ENCODE data around the gene TRIB2.

The TRIB2 gene

DNA sequence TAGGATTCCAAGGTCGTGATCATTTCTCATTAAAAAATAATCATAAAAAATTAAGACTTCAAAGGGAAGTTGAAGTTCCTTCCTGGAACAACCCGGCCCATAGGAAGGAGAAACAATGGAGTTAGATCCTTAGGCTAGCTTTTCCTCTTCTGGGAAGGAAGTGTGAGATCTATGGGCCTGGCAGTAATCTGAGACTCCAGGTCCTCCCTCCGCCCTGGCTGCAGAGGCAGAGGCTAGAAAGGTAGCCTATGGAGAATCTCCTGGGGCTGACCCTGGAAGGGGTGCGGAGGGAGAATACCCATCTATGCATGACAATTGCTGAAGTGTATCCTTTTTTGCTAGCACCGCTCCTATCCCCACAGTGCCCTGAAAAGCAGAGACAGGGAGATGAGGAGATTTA lies 37.9 kb downstream of the TRIB2 start:
- no peak for DNase-seq

DNA sequence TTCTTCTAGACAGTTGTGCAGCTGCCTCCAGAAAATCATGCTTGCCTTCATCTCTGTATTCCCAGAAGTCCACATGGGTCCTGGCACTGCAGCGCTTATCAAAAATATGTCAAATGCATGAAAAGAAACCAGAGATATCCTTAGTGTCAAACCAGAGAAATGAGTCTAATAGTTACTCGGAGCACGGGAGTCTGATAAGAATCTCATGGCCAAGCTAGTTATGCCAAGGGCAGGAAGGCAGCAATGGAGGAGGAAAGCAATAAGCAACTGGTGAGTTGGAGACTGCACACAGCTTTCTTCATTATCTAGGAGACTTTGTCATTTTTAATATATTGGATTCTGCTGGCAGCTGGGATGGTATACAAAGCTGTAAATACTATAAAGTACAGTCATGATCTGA lies 38.6 kb downstream of the TRIB2 start:
- DNase-seq = no peak

DNA sequence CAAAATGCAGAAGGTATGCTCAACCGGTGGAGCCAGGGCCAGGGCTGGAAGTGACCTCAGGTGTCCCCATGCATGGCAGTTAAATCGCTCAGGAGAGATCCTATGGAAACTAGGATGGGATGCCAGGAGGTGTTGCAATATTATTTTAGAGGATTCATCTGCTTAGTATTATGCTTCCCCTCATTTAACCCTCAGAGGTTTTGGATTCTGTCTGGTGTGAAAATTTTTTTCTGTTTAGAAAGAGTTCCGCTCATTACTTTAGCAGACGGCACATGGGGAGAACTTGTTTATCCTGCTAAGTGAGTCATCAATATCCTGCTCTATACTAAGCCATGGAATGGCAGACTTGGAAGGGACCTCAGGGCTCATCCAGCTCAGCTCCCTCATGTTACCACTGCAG lies 42.5 kb downstream of the TRIB2 start:
- no peak for DNase-seq

DNA sequence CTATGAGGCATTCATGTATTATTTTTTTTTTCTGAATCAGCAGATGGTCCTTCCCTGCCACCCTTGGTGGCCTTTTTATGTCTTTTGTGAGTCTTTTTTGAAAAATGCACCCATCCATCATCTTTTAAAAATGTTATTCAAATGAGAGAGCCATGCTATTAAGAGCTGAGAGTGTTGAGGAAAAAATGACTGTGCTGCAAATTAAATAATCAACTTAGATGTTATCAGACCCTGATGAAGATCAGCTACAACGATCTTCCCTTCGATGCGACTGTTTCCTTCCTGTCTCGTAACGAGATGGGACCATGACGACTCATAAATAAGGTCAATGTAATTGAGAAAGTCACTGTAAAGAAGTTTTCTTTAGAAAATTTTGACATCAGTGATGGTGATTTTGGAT lies 44.4 kb downstream of the TRIB2 start:
- no peak for DNase-seq

DNA sequence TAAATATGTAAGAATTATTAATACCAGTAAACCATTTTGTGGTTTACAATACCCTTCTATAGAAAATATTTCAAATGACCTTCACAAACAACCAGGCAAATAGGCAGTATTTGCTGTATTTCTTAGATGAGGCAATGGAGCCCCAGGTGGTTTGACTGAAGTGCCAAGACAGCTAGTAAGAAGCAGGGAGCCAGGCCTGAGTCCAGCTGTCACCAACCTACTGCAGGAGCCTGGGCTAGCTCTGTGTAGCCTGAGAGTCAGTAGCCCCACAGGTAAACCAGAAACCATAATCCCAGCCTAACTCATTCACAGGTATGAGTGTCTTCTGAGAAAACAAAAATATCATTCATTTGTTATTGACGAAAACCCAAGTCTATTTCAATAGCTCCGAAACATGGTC lies 45.6 kb downstream of the TRIB2 start:
- DNase-seq = no peak

DNA sequence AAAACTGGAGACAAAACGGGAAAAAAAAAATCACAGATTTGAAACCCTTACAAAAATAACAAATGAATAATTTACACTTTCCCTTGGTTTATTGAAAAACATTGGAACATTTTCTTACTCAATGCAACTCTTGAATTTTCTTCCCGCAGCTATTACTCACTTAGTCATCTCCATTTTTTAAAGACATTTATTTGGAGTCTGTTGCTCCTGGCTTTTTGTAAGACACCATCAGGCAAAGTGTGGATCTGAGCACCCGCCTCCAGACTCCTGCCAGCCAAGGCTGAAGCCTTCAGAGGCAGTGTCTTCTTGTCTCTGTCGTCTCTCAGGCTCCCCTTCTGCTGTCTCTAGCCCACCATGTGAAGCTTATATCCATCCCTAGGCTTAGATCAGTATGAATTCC lies 46.2 kb downstream of the TRIB2 start:
- no peak for DNase-seq

DNA sequence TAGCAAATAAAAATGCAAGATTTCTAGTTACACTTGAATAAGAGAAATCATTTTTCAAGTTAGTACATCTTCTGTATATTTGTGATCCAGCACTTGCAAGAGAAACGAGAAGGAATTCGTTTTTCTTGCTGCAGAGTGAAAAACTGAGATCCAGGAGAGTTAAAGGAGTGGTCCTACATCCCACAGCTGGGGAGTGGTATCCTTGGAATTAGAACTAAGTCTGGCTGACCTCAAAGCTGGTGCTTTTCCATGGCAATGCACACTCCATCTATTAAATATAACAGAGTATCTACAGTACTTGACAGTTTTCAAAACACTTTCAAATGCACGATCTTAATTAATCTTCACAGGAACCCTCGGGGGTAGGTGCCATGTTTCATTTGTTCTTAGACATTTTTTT lies 46.8 kb downstream of the TRIB2 start:
- DNase-seq = no peak

DNA sequence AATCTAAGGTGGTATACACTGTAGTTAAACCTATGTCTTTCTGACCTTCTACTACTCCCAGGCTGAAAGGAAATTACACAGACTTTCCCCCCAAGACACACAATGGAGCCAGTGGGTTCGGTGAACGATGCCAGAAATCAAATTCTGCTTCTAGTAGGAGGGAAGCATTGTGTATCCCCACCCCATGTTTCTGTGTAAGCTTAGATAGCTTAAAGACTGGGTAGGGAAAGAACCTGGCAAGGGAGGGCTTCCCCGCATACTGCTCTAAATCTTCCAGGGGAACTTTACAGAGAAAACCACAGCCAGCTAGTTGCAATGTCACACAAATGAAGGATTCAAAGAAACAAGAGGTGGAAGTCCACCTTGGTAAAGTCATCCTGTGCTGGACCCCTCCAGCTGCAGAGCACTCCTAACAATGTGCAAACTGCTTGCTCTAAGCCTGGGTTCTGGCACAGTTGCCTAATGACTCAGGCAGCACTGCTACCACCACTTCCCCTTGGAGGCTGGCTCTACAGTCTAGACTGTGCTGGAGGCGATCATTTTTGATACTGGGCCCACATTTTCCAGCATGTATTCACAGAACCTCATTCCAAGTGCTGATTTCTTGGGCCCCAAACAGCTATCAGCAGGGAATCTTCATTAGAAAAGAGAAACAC lies 47.5 kb downstream of the TRIB2 start:
- DNase-seq = no peak

DNA sequence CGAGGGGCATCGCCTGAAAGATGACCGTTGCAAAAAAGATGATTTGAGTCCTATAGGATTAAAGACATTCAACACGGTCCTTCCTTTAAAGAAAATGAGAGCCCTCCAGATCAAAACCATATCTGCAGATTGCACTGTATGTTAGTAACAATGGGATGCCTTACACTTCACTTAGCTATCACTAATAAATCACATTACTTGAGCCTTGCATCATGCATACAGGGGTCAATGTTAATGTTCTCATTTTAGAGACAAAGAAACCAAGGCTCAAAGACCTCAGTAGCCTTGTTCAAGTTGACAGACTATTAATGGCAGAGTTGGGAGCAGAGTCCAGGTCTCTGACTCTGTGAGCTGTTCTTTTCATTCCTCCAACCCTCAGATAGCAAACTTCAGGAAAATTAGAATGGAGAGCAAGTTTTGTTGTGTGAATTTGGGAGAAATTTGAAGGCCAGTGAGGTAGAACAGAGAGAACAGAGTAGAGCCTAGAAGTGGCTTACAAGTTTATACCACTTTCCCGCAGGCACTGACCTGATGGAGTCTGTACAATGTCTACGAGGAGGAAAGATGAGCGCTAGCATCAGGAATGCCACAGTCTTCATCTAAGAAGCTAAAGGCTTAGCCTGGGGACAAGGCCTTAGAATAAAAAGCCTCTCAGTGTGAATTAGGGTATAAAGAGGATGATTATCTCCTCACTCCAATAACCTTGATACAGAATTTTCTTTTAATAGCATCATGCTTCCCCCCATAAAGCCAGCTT lies 48.3 kb downstream of the TRIB2 start:
- peak; percentile 70 for DNase-seq

DNA sequence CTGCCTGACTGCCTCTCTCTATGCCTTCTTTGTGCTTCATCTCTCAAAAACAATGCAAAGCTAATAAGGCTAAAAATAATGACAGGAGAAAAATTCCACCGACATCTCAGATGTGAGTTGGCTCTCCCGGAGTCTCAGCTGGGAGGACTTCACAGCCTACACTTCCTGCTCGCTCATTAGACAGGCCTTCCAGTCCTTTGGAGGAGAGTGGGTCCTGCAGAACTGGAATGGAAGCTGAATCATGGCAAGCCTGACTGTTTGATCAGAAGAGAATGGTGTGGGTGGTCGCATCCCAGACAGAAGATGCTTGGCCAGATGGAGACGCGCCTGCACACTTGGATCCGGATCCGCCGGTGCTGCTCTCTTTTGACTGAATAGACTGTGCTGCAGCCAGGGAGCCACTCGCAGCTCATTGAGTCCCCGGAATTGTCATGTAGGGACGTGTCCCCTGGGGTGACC lies 49.7 kb downstream of the TRIB2 start:
- peak; percentile 58 for DNase-seq

DNA sequence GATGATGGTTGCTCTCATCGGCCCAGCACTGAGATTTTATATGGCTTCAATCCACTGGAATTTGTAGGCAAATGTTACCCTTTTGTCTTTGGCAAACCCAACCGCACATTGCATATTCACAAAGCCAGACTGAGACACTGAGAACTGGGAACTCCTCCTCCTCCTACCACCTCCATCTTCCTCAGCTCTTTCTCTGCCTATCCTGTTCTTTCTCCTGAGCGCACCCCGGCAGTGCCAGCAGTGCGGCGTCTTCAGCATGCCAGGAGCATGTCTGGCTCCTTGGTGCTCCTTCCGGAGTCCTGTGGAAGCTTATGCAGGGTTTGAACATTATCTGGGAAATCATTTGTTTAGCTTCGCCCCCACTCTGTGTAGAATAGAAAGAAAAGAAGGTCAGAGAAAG lies 50.8 kb downstream of the TRIB2 start:
- DNase-seq = no peak

DNA sequence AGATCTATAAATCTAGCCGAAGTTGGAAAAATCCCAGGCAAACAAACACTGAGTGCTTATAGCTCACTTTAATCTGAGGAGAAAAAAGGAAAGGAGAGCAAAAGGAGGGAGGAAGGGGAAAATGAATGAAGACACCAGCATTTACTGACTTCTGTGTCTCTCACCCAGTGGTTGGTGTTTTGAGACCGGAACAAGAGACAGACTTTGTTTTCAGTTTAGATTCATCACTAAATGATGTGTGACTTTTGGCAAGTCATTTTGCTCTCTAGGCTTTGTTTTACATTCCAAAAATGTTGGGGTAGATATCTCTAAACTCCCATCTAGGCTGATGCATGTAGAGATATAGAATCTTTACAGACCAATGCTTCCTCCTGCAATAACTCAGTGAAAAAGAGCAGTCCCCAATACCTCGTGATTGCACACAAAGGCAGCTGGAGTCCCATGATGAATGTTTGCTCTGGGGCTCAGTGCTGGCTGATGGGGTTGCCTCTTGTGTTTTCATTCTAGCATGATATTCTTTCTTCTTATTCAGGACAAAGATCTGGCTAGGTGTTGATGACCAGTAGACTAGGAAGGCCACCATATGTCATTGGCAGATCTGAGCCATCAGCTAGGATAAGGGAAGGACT lies 51.4 kb downstream of the TRIB2 start:
- DNase-seq = no peak

DNA sequence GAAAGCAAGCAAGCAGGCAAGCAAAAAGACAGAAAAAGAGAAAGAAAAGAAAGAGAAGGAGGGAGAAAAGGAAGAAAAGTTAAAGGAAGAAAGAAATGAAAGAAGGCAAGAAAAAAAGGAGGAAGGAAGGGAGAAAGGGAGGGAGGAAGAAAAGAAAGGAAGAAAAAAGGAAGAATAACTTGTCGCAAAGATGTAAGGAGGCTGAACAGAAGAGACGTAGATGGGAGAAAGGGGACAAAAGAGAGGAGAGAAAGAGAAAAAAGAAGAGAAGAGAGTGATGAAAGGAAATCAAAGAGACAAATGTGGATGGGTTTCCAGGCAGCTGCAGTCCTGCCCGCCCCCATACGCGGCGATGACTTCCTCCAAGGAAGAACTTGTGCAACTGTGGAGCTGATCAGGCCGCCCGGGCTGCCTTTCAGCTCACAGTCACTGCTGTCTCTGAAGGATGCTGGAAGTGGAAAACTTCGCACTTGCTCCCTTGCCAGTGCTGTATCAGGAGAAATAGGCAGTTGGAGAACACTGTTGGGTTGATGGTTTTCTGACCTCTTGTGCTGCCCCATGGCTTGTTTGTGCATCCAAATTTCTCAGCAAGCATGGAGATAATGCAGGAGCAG lies 52.9 kb downstream of the TRIB2 start:
- DNase-seq = no peak

DNA sequence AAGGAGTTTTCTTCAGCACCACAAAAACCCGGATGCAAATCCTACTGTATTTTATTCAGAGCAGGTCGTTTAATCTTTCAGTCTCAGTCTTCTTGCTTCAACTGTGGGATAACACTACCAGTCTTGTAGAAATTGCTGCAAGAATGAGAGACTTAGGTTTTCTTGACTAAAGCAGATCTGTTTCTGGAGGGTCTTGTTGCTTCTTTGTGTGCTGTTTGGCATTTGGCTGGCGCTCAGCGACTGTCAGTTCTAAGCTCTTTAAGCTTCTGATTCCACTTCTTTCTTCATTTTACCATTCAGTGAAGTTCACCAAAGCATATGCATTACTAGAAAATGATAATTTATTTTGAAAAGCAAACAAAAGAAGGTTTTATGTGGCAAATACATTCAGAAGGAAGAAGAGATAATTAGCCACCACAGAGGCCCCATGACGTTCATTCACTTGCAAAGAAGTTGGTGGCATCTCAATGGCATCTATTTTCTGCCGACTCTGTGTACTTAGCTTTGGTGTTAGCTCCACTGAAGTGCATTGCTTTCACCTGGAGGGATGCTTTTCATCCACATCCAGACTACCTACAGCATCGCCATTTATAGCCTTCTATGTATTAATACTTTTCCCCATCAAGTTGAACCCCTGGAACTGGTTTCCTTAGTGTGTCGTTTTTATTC lies 53.7 kb downstream of the TRIB2 start:
- no peak for DNase-seq

DNA sequence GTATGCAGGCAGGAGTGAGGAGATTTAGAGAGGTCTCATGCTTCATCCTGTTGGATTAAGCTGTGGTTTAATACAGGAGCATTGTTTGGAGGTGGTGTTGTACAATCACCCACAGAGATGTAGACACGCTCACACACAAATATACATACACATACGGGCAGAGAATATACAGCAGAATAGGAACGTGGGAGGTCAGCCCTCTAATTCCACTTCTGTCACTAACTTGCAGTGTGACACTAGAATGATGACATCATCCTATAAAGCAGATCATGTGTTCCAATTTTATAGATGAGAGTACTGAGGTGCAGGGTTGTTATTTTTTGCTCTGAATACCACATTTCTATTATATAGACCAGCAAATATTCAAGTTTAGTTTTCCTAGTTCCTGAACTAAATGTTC lies 54.4 kb downstream of the TRIB2 start:
- no peak for DNase-seq

DNA sequence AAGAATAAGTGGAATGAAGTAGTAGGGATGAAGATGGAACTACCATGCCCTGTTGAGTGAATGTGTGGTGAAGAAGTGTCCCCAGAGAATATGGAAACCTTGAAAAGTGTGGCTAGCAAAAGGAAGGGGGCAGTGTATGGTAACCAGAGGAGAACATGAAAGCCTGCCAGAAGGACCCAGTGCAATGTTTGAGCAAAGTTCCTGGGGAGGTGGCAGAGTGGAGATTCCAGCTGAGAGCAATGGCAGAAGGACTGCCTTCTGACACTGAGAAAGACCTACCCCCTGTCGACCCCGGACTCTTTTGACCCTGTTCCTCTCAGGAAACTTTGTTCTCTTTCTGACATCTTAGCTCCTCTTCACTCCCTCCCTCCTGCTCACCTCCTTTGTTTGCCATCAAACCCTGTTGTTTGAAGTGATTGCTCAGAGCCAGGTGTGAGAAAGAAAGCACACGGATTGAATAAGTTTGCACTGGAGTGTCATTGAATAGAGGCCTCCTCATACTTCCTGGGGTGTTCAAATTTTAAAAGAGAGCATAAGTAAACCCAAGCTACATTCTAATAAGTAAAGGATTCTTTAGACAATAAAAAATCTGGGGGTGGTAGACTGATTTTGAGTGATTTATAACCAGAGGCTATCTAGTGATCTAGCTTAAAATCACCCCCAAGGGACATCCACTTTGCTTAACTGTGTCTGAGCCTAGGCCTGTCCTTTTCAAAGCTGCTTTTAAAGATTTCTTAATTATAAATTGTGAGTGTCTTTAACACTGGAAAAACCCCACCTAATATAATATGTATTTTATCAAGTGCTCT lies 57.1 kb downstream of the TRIB2 start:
- DNase-seq = no peak

DNA sequence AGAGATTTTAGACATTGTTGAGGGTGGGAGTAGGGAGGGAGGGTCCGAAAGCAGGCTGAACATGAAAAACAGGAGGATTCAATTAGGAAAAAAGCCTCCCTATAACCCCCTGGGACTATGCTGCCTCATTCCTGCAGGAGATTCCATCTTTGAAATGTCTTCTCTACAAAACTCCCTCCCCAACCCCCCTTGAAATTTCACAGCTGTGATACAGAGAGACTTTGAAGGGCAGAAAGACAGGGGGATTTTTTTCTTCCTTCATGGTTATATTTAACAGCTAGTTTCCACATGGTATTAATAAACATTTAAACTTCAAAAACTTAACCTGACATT lies 57.6 kb downstream of the TRIB2 start:
- DNase-seq = no peak

DNA sequence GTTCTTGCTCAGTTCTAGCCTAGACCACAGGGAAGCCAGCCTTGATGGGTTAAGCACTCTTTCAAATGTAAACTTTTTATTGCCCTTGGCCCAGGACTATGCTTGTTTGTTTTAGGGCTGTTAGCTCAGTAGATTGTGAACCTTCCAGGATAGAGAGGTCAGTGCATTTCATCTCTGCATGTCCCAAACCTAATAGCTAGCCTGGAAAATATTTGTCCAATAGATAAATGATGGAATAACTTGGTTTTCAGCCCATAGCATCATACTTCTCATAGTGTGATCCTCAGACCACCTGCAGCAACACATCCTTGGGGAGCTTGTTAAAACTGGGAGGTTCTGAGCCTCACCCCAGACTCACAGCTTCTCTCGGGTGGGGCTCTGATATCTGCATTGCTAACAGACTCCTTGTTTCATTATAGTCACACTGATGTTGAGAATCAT lies 59.8 kb downstream of the TRIB2 start:
- no peak for DNase-seq

DNA sequence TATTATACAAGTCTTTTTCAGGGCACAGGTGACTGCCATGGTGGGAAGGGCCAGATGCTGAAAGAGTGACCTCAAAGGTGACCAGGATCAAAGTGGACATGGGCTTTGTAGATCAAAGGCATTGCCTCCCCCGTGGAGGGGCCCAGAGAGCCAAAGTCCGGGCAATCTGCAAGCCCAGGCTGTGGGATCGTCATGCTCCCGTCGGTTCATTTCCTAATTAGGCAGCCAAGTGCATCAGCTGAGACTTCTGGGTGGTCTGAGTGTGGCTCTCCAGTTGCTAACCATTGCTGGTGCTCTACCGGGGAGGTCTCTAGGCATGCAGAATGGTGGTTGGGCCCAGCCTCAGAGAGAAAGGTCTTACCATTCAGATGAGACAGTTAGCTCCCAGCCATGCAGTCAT lies 61.6 kb downstream of the TRIB2 start:
- DNase-seq = no peak

DNA sequence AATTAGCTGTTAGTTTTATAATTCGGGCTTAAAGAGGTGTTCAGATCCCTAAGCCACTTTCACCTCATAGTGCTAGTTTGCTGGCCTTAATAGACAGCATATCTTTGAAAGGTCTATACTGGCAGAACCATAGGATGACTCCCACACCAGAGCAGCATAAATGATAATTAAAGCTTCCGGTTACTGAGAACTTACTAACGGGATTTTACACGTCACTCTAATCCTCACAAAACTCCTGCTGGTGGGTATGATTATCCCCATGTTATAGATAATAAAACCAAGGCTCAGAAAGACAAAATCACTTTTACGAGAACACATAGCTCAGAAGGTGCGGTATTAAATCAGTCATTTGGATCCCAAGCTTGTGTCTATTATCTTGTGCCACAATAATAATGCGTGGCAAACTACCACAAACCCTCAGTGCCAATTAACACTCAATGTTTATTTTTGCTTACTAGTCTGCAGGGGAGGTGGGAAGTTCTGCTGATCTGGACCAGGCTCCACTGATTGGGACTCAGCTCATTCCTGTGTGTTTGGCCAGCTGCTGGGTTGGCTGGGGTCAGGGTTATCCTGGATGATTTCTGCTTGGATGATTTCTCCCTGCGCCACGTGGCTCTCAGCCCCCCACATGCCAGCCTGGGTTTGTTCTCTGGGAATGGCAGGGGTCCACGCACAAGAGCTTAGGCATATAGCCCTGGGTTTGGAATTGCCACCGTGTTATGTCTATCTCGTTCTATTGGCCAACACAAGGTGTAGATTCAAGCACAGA lies 62.3 kb downstream of the TRIB2 start:
- DNase-seq = no peak

DNA sequence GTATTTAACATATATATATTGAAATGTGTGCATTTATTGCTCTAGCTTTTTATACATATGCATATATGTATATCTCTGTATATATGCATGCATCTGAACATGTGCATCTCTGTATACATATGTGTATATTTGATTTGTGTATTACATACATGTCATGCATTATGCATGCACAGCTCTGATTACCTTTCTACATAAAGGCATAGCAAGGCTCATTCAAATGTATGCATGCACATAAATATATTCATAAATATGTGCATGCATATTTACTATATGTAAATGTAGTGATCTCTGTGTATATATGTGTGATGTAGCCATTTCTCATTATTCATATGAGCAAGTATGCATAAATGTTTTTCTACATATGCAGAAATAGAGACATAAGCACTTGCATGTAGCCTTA lies 64.6 kb downstream of the TRIB2 start:
- DNase-seq = no peak
